HG02642 (cell line): ENCODE measurements around the gene ABCC9.
"Not testable (repeated sequence)": the region's sequence is repeated elsewhere in the genome, so short reads cannot be mapped to it uniquely, and the experiment has no call there.

Source experiments
- ATAC-seq: cut with Tn5 transposase; IDR thresholded peaks from one replicate; pipeline ENCODE4 v1.9.1; 2021; ENCODE audit warnings: mild to moderate bottlenecking; ENCODE audit not compliant: unreplicated experiment, poor library complexity

The ABCC9 gene

DNA sequence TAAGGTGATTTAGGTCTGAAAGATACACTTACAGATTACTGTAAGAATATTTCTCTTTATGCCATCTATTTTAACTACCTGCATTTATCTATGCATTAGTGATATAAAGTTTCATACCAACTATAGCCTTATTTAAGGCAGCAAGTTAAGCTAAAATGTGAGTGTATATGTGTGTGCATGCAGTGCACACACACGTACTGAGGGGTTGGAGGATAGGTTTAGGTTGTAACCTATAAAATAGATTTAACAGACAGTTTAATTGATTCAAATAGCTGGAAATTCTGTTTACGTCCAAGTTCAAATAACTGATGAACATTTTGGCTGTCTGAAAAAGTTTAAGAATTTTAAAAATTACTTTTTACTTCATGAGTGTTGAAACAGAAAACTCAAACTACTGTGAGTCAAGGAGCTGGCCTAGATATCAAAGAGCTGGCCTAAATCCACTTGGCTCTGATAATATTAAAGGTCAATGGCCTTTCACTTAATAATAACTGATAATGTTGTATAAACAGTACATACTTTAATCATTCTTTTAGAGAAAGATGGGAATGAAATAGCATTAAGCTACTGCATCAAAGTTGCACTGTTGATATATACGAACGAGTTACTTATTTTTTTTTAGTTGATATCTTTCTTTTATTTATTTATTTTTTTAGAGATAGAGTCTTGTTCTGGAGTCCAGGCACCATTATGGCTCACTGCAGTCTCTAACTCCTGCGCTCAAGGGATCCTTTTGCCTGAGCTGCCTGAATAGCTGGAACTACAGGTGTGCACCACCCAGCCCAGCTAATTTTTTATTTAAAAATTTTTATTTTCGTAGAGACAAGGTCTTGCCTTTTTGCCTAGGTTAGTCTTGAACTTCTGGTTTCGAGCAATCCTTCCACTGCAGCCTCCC is 152.9 kb downstream of the ABCC9 start:
- ATAC-seq = no peak

DNA sequence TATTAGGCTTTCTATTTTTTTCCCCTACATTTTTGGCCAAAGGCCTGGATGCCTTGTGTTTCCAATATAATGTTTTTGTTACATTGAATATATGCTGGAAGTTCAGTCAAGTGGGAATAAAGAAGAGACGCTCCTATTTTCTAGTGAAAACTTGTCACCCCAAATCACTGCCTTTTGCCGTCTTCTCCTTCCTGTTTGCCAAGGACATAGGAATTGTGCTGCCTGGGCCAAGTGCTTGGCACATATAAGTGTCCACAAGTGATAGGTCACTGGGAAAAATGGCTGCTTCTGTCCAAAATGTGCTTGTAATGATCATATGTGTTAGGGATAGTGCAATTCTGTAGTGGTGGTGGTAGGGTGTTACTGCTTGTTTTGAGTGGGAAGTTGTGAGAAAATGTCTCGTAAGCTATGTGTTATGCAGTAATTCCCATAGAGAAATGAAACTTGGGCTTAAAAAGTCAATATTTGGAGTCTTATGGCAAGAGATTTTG is 155.1 kb downstream of the ABCC9 start:
- no peak for ATAC-seq

DNA sequence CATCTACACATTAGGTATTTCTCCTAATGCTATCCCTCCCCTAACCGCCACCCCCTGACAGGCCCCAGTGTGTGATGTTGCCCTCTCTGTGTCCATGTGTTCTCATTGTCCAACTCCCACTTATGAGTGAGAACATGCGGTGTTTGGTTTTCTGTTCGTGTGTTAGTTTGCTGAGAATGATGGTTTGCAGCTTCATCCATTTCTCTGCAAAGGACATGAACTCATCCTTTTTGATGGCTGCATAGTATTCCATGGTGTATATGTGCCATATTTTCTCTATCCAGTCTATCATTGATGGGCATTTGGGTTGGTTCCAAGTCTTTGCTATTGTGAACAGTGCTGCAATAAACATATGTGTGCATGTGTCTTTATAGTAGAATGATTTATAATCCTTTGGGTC is 158.5 kb downstream of the ABCC9 start:
- not testable (repeated sequence) for ATAC-seq

DNA sequence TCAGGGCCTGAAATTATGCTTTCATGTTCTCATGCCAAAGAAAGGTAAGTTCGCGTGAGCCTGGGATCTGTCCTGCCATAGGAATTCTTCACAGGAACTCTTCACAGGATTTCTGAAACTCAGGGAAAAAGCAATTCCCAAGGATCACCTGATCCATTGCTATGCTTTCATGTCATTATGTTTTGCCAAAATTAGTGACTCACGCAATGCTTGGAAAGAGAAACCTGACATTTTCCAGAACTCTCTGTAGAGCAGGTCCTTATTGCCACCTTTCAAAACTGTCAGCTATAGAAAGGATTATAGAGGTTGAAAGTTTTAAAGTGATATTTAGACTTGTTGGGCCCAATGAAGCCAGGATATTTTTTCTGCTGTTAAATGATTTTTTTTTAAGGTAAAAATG is 160.4 kb downstream of the ABCC9 start:
- no peak for ATAC-seq

DNA sequence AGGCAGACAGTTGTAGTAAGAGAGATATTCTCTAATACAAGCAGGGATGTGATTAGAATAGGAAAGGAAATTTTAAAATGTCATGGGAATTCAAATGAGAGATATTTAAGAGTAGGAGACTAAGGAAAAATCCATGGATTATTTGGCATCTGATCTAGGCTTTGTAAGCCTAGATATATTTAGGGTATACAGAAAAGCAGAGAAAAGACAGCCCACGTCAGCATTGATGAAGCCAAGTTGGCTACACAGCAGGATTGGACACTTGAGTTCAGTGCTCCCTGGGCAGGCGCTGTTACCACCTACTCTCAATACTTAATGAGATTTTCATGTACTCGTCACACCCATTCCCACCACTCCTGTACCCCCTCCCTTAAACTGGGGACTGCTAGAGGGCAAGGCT is 165.1 kb downstream of the ABCC9 start:
- no peak for ATAC-seq

DNA sequence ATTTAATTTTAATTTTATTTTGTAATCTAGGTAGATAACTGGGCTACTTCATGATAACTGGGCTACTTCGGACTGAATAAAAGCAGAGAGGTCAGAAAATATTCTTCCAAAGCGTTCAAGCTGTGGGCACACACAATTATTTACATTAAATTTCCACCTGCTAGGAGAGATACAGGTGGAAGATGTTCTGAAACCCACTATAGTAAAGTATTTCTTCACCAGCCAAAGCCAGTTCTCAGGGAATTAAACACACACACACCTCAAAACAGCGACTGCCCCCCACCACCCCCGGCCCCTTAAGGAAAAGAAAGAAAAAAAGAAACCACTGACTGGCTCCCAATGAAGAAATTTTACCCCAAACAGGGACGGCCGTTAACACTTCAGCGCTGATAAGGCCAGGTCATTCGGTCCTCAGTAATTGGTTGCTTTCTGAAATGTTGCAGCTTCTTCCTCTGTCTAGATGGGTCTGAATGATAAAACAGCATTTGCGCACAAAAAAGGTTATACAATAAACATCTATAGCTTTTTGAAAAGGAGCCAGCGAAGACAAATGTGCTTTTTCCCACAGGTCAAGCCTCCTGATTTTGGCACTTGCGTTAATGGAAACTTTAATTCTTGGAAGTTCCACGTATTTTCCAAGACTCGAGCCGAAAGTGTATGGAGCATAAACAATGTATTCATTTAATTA is 165.9 kb downstream of the ABCC9 start:
- ATAC-seq = no peak

DNA sequence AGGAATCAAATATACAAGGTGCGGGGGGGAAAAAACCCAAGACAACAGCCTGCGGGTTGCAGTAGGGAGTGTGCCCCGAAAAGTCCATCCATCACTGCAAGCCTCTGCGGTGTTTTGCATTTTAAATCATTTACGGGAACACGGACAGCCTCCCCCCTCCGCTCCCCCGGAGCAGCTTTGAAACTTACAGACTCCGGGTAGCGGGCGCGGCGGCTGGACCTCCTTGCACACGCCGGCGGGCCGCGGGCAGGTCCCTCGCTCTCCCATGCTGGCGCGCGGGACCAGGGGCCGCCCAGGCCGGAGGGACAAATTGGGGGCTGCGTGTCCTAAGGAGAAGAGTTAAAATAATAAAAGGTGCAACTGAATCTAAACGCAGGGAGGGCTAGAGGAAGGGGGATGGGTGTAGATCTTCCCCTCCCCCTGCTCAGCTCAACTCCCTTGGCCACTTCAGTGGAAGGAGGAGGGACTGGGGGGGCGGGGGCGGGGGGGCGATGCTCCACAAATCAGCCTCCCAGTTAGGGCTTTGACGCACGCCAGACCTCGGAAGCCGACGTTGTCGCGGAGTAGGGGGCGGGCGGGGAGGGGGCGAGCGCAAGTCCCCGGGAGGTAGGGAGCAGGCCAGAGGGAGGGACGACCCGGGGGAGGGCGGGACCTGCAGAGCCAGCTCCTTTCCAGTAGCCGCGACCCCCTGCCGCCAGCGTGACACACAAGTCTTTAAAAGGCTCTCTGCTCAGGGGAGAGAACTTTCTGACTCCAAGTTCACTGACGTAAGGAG is 166.7 kb downstream of the ABCC9 start, which contains the start of gene KCNJ8:
TSS of gene KCNJ8 (minus strand) at position 349 of the 775 bp plus-strand sequence. CDS start 1,090 bp downstream, outside the sequence.
- no peak for ATAC-seq

DNA sequence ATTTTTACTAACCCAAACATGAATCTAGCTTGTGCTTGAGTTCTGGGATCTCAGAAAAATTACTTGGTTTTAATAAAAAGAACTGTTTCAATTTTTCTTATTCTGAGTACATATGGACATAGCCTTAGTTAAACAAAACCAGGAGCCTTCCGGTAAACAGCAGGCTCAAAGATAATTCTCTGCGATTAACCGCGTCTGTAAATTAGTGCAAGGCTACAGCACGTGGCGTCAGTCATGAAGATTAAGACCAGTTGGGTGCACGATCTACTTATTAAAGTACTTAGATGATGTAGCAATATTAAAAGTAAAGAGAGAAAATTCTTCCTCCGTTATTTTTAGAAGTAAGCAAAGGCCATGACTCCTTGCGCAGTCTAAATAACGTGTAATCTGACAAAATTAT is 167.4 kb downstream of the ABCC9 start:
- ATAC-seq = no peak

DNA sequence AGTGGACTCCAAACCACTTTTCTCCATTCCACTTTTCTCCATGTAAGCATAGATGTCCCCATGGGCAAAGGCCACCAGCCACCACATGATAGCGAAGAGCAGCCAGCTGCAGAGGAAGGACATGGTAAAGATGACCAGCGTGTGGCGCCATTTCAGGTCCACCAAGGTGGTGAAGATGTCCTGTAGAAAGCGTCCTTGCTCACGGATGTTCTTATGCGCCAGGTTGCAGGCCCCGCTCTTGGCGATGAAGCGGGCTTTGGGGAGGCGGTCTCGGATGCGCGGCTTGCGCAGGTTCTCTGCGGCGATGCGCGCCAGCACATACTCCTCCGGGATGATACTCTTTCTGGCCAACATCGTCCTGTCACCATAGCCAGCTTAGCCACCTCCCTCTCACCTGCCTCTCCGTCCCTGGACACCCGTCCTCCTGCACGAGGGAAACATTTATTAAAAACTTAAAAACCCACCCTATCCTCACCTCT is 167.9 kb downstream of the ABCC9 start:
- ATAC-seq = no peak

DNA sequence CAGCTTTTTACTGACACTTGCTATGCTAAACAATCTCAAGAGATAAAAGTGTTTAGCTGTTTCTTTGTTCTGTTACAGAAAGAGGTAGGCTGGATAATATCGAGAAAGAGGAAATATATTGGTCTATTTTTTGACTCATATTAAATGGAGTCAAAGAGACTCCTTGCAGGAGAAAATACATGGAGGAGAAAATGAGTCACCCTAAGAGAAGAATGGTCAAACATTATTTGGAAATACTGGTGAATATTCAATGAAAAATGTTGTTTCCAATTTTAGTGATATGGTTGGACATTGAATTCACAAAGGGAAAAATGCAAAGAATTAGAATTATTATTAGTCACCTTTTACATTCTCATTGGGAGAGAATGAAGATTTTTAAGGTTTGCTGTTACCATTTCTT is 169.9 kb downstream of the ABCC9 start:
- ATAC-seq = no peak

DNA sequence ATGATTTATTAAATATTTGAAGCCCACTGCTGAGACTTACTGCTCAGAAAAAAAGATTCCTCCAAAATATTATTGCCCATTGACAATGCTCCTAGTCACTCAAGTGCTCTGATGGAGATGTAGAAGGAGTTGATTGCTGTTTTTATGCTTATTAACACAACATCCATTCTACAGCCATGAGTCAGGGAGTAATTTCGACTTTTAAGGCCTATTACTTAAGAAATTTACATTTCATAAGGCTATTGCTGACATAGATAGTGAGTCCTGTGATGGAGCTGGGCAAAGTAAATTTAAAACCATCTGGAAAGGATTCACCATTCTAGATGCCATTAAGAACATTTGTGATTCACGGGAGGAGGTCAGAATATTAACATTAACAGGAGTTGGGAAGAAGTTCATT is 171.9 kb downstream of the ABCC9 start:
- no peak for ATAC-seq

DNA sequence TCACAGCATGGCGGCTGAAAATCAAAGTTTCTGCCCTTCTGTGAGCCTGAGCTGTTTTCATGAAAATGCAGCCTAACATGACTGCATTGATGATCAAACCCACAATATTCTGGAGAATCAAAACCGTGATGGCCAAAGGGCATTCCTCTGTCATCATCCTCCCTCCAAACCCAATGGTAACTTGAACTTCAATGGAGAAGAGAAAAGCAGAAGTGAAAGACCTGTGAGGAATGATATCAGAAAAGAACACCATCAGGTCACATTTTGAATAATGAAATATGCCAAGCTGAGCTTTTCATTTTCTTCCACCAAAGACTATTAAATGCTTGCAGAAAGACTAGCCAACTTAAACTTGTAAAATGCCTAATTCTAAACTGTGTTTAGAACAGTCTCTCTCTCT is 174.8 kb downstream of the ABCC9 start:
- ATAC-seq = no peak

DNA sequence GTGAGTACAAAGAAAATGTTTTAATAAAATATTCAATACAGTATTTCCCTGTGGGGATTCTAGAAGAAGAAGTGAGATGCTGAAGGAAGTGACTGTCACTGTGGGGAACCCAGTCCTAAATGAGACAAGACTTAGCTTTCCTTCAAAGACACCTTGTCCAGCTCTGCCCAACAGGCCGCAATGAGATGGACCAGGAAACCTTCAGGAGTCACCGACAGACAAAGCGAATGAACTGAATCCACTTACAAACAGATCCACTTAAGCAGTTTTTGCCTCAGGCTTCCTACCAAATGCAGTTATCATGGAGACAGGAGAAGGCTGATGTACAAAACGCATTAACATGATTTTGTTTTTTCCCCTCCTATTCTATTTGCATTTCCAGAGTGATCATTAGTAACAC is 176.3 kb downstream of the ABCC9 start:
- ATAC-seq = no peak

DNA sequence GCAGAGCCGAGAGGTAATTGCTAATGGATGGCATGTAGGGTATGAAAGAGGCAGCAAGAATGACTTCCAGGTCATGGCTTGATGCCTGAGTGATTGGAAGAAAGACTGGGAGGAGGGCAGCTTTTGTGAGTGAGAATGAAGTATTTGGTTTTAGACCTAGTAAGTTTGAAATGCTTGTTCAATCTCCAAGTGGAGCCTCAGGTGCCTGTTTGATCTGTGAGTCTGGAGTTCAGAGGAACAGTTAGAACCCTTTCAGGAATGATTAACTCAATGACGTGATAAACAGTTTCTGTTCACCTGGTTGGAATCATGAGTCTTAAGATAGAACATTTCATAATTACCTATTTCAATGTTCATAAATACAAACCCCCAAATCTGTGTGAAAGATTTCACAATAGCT is 177.2 kb downstream of the ABCC9 start:
- no peak for ATAC-seq

DNA sequence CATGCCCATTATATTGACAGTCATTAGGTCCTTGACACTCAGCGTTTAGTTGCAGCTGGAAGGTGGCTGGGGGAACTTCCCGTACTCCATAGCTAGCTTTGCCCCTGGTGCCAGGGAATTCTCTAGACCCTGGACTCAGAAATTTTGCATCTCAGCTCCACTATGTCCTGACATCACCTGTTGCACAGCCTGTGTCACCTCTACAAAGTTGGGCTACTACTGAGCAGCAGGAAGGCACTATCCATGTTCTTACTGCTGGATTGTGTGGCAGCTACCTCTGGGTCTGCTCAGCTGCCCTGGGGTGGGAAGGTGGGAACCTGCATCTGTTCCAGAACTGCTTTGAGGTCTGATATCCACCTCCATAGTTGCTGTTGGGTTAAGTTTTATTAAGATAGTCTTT is 177.7 kb downstream of the ABCC9 start:
- ATAC-seq = no peak

DNA sequence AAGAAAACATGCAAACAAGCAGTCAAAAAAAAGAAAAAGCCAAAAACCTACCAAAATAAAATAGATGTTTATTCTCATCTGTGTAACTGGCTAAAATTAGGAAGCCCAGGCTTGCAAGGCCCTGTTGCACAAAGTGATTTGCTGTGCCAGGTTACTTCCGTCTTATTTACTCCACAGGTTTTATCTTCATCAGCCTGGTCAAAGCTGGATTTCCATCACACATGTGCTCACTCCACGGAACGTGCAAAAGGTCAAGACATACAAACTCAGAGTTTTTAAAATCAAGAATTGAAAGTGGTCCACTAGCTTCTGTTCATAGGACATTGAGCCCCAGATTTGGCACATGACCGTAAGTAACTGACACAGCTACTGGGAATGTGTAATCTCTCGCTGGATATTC is 181.5 kb downstream of the ABCC9 start:
- ATAC-seq = no peak

DNA sequence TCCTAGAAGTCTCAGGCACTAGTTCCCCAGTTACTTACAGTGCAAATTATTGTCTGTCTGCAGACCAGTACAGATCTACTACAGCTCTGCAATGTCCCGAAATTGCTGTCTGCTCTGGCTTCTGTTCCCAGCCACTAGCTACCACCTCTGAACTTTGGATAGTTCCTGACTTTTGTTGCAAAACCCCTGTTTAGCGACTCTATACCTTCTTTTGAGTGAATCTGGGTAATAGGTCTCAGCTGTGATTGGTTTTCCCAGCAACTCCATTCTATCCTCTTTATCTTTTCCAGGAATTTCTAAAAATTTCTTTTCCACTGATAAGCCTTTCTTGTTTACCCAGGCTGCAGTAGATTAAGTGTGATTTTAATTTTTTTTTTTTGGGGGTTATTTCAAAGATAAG is 183.5 kb downstream of the ABCC9 start:
- no peak for ATAC-seq

DNA sequence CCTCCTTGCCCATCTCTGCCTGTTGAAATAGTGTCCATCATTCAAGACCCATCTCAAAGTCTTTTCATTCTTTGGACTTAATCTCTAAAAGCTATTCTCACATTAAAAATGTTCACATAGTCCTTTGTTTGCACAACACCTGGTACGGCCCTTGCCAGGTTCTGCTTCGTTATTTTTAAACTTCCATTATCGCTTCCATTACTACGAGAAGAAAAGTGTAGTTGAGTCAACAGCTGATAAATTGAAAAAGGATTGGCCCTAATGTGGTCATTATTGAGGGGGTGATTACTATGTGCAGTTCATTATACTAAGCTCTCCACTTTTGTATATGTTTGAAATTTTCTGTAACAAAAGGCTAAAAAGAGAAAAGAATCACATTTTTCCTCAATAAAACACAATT is 184.5 kb downstream of the ABCC9 start:
- no peak for ATAC-seq

DNA sequence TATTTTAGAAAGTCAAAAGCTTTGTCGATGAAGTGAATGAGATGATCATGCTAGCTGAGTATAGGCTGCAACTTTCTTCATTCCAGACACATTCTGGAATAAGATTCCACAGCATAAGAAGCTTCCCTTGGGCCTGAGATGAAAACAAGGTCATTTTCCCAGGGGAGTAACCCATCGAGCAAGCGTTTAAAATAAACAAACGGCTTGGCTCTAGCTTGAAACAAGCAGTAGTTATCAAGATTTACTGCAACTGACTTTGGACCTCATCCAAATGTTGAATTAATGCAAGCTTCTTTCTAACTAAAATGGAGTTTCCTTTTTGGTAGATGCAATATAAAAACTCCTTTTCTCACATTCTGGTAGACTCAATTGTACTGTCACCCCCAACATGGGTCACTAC is 189.7 kb downstream of the ABCC9 start:
- ATAC-seq = no peak
